HG03469 (cell line): ENCODE results near the gene PIK3CG.
"Not testable (repeated sequence)": the region's sequence is repeated elsewhere in the genome, so short reads cannot be mapped to it uniquely, and the experiment has no call there.

Experiments
- ATAC-seq: cut with Tn5 transposase; IDR thresholded peaks from one replicate; pipeline ENCODE4 v1.9.1; 2021; ENCODE audit warnings: mild to moderate bottlenecking, moderate library complexity, moderate number of reproducible peaks; ENCODE audit not compliant: unreplicated experiment

PIK3CG gene

DNA sequence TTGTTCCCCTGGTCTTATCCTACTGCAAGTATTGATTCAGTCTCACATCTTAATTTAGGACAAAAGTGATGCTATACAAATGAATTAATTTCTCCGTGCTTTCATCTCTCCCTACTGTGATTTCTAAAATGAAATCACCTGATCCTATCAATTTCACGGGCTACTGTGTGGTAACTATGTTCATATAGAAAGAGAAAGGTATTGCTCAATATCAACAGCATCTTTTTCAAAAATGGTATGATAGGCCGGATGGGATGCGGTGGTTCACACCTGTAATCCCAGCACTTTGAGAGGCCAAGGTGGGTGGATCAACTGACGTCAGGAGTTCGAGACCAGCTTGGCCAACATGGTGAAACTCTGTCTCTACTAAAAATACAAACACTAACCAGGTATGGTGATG, 71.2 kb downstream of the PIK3CG start:
- ATAC-seq = no peak

DNA sequence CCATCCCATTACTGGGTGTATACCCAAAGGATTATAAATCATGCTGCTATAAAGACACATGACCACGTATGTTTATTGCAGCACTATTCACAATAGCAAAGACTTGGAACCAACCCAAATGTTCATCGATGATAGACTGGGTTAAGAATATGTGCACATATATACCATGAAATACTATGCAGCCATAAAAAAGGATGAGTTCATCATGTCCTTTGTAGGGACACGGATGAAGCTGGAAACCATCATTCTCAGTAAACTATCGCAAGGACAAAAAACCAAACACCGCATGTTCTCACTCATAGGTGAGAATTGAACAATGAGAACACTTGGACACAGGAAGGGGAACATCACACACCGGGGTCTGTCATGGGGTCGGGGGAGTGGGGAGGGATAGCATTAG, 73.0 kb downstream of the PIK3CG start:
- not testable (repeated sequence) for ATAC-seq

DNA sequence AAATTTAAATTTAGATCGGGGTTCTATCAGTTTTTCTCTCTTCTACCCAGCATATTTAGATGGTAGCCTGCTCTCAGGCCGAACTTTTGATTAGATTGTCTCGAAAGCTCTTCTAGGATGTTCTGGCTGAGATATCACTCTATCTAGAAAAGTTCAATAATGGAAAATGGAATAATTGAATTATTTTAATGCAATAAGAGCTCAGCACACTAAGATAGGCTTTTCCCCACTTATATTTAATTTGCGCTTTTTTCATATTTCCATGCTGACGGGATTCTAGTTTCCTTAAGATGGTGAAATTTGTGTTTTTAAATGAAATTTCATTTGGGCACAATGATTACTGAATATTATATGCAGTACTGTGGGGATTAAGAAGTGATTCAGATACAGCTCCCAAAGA, 73.7 kb downstream of the PIK3CG start:
- ATAC-seq = no peak

DNA sequence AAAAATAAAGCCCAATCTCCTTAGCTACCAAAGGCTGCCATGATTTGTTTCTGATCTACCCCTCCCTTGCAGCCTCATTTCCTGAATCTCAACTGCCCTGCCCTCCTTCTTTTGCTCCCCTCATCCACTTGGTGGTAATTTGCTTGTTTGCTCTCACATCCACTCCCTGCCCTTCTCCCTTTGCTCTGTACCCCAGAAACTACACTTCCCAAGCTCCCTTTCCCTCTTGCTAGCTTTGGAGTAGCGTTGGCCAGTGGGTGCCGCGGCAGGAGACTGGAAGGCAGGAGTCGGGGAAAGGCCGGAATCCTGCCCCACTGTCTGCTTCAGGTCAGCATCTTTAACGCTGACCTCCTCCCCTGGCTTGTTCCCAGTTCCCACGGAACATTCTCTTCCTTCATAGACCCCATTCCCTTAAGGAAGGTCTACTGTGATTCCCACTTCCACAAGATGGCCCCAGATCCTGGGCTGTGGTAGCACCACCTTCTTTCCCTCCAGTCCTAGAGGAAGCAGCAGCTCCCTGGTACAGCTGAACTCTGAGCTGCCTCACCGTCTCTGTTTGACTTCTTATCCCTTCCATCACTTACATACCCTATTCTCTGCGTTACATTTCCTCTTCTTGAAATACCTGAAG, 79.1 kb downstream of the PIK3CG start:
- no peak for ATAC-seq

DNA sequence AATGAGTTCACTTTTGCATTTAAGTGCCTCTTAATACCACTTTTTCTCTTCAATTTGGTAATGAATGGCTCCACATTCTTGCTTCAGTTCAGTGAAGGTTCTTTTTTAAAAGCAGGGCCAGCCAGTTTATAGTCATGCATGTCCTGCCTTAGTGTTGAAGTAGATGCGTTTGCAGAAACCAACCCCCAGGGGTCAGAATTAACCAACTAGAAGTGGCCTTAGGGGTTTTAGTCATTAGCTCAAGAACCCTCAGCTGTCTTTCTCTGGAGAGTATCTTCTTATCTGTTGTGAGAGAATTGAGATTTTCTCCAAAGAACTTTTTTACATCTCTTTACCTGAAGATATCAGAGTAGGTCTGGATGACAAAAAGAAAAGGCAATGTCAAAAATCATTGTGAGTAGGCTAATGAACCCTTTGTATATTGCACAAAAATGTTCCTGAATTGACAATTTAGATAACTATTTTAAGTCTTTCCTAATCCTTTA, 82.2 kb downstream of the PIK3CG start:
- ATAC-seq = no peak

DNA sequence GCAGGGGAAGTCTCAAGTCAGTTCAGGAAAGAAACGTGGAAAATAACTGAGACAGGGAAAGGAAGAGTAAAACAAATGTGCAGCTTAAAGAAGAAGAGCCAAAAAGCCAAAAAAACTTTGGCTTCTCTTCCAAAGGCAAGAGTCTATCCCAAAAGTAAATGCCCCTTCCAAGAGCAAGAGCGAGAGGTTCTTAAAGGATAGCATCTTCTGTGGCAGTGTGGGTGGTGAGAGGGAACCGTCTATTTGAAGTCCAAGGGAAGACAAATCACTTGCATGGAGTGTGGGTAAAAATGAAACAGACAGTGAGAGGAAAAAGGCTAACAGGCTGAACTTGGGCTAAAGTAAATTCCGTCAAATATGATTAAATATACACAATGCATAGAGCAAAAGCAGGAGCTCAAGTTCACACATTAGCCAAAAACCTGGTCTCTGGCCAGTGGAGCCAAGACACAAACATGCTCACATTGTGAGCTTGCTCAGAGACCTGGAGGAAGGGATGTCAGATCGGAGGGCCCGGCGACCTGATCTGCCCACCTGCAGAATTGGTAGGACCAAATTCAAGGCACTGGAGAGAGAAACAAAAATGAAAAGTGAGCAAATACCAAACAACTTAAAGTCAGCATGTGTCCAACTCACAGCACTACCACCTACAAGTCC, 87.0 kb downstream of the PIK3CG start:
- no peak for ATAC-seq

DNA sequence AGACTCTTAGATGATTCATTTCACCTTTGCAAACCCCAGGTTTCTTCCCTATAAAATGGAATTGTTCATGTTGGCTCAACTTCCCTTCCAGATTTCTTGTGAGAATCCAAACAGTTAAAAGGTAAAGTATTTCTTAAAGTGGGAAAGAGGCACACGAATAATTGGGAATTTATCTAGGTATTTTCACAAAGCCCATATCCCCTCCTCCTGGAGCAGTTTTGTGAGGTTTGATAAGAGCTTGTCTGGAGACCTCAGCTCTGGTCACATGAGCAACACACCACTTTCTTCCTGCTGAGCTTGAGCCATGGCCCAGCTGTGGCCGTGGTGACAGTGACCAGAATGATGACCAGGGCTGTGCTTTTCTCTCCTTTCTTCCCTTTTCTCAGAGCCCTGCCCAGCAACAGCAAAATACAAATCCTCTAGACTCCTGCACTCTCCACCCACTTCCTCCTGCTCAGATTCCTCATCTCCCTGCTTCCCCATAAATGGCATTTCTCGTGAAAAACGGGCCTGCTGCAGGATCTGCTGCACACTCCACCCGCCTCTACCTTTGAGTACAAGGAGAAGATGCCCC, 87.7 kb downstream of the PIK3CG start:
- no peak for ATAC-seq

DNA sequence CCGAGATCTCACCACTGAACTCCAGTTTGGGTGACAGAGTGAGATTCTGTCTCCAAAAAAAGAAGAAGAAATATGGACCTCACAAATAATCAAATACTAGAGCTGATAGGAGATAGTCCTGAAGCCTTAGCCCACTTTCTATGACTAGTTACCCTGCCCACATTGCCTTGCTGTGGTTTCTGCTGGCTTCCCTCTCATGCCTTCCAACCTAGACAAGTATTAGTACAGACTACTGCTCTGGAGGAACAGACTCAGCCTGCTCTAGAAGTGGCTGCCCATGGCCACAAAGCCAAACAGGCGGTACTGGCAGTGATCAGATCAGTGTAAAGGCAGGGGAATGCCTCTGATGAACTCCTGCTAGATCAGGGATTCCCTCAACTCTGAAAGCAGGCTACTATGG, 89.8 kb downstream of the PIK3CG start:
- no peak for ATAC-seq

DNA sequence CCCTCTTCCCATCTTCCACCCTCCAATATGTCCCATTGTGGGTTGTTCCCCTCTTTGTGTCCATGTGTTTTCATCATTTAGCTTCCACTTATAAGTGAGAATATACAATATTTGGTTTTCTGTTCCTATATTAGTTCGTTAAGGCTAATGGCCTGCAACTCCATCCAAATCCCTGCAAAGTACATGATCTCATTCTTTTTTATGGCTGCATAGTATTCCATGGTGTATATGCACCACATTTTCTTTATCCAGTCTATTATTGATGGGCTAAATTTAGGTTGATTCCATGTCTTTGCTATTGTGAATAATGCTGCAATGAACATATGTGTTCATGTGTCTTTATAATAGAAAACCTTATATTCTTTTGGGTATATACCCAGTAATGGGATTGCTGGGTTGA, 90.8 kb downstream of the PIK3CG start:
- not testable (repeated sequence) for ATAC-seq
